GM11168 (cell line): ENCODE data around the gene SHQ1.
"Not testable (repeated sequence)": the region's sequence is repeated elsewhere in the genome, so short reads cannot be mapped to it uniquely, and the experiment has no call there.

ENCODE experiments used
- in situ Hi-C: fragments of 300-500 bp; cut with MboI; formaldehyde crosslinking; loops from one replicate; pipeline ENCODE4 v1.12.0; 2022; ENCODE audit warnings: low sequenced_read_pairs; ENCODE audit not compliant: unreplicated experiment

The SHQ1 gene

DNA sequence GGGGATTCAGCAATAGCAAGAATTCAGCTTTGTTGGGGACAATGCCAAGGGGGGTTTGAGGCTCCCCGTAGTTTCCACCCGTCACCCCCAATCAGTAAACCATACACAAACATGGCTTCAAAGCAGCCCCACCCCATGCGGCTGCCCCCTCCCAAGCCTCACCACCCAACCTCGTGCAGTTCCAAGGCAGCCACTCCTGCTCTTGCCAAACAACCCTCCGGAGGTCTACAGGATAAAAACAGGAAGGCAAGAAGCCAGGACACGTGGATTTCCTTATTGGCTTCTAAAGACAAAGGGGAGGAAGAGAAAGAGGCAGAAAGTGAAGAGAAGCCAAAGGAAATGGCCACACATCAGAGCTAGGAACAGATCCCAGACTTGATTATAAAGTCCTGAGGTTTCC is 121.1 kb downstream of the SHQ1 start:
- in situ Hi-C loops = no loop called here

DNA sequence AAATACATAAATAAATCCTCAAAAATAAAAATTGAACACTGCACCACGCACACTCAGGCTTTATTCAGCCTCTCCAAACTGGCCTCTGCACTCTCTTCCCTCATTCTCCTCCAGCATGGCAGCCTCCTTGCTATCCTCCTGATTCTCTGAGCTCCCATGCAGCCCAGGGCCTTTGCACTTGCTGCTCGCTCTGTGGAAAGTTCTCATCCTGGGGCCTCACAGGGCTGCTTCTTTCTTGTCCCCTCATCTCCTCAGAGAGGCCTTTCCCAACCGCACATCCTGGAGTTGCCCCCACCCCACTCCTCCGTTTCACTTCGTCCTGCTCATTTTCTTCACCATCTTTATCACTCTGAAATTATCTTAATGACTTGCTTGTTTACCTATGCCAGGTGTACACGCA is 123.0 kb downstream of the SHQ1 start:
- in situ Hi-C loops = no loop called here

DNA sequence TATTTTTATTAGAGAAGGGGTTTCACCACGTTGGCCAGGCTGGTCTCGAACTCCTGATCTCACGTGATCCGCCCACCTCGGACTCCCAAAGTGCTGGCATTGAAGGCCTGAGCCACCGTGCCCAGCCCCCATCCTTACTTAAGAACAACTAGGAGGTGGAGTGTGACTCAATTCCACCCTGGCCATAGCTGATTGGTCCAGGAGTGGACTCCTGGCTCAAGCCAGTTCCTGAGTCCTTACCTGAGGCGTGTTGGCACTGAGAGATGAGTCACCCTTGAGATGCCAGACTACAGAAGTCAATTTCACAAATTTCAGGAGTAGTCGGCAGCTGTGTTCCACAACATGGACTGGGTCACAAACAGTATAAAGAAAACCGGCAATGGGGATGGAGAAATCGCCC is 124.2 kb downstream of the SHQ1 start:
- in situ Hi-C loops = no loop called here

GRCh38 chr3:72722930-72723726 is 125.1 kb downstream of the SHQ1 start:
- in situ Hi-C loops = no loop called here

DNA sequence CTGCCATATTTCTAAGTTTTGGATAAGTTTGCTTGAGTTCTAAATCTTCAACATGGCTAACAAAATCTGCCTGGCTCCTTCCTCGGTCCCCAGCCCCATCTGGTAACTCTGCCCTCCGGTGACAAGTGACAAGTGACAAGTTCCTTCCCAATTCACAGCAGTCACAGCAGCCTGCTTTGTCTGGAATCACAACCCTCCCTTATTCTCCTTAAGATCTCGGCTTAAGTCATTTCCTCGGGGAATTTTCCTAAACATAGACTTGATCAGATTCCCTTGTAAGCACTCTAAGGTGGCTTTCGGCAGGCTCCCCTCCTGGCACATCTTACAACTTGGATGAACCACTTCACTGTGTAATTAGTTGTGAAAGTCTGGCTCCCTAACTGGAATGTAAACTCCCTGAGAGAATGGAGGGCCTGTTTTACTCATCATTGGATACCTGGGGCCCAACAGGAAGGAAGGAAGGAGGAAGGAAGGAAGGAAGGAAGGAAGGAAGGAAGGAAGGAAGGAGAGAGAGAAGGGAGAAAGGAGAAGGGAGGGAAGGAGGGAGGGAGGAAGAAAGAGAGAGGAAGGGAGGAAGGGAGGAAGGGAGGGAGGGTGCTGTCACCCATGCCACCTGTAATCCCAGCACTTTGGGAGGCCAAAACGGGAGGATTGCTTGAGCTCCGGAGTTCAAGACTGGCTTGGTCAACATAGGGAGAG is 126.4 kb downstream of the SHQ1 start:
- in situ Hi-C loops = no loop called here

DNA sequence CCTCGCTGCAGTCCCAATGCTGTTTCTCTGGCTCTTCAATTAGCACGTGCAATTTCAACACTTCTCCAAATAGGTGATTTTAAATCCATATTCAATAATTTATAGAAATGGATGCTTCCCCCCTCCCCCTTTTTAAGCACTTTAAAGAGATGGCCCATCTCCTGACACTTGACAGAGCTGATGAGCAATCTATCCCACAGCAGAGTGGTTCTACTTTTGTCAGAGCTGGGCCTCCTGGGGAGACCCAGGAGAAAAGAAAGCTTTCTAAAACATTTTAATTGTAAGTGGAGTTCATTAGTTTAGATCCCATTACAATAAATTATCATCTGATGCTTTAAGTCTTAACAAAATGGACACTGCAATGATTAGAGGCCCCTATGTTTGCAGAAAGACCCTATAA is 127.7 kb downstream of the SHQ1 start:
- in situ Hi-C loops = no loop called here

GRCh38 chr3:72719137-72719536 is 129.1 kb downstream of the SHQ1 start:
- in situ Hi-C loops = no loop called here

- in situ Hi-C loops = not testable (repeated sequence)
These were observed 134.1 kb downstream of the SHQ1 start for GRCh38 chr3:72714135-72714534.

DNA sequence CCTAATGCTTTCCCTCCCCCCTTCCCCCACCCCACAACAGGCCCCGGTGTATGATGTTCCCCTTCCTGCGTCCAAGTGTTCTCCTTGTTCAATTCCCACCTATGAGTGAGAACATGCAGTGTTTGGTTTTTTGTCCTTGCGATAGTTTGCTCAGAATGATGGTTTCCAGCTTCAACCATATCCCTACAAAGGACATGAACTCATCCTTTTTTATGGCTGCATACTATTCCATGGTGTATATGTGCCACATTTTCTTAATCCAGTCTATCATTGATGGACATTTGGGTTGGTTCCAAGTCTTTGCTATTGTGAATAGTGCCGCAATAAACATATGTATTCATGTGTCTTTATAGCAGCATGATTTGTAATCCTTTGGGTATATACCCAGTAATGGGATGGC is 137.8 kb downstream of the SHQ1 start:
- in situ Hi-C loops = not testable (repeated sequence)

DNA sequence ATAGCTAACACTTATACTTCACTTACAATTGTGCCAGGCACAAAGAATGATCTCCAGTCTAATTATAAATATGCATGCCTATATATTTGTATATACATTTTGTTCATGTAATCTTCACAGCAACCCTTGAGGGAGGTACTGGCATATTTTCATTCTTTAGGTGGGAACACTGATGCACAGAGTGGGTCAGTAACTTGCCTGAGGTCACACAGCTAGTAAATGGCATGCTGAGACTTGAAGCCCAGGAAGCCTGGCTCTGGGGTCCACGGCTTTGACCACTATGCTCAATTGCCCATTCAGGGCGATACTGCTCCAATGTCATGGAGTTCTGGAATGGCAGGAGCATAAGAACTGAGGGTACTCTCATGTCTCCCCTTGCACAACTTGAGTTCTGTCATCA is 139.8 kb downstream of the SHQ1 start:
- in situ Hi-C loops = no loop called here

- in situ Hi-C loops = no loop called here
These were observed 145.2 kb downstream of the SHQ1 start for GRCh38 chr3:72702997-72703396.

DNA sequence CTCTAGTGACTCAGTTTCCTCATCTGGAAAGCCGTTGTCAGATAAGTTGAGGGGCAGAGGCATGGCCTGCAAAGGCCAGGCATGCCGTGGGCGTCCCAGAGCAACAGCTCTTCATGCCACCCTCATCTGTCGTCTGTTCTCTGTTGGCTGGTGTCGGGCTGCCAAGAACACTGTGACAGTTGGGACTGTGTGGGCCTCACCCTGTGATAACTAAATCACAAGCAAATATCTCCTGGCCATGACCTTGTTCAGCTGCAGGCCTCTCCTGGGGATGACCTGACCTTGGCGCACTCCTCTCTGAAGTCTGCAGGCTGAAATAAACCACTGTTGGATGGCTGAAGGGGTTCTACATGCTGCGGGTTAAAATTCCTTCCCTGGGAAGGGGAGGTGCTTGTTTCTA is 145.9 kb downstream of the SHQ1 start:
- in situ Hi-C loops = no loop called here

- in situ Hi-C loops = no loop called here
These were observed 148.1 kb downstream of the SHQ1 start for GRCh38 chr3:72700106-72700505.

GRCh38 chr3:72699631-72700030 is 148.6 kb downstream of the SHQ1 start:
- in situ Hi-C loops = no loop called here
